GM23338 (cell line): ENCODE results near the gene C17orf107. TPM values are rescaled to one million over a fixed set of nuclear protein-coding genes. Genes with fewer than 3 reads are reported as not detected.
A peak's percentile ranks its signal among the peaks of the same experiment; 100 is the strongest.

Experiments used
- ATAC-seq: fragments of 200-7000 bp; cut with Tn5 transposase; 3 replicates; pipeline ENCODE4 v1.9.1; 2020
- DNase-seq: peaks from one replicate; pipeline ENCODE4 v3.0.0-alpha.2; 2015; ENCODE audit warnings: low spot score
- H2AFZ ChIP-seq: fragments of 200-600 bp; sonication (generic); 2 replicates; pipeline ENCODE4 v1.8.0; 2016; ENCODE audit warnings: antibody characterized with exemption, mild to moderate bottlenecking, moderate library complexity
- H3F3A ChIP-seq: fragments of 200-600 bp; sonication (generic); replicated peaks from 2 replicates; pipeline ENCODE4 v1.8.0; 2017; ENCODE audit warnings: antibody characterized with exemption, mixed run types, low read depth
- H3K27ac ChIP-seq: fragments of 200-600 bp; sonication (generic); 2 replicates; pipeline ENCODE4 v1.6.1; 2016; ENCODE audit warnings: low read depth
- H3K27me3 ChIP-seq: fragments of 200-600 bp; sonication (generic); 2 replicates; pipeline ENCODE4 v1.8.0; 2016; ENCODE audit warnings: mild to moderate bottlenecking, mixed run types, moderate library complexity; ENCODE audit not compliant: insufficient read depth
- H3K36me3 ChIP-seq: fragments of 200-600 bp; sonication (generic); 2 replicates; pipeline ENCODE4 v1.8.0; 2016; ENCODE audit warnings: mild to moderate bottlenecking; ENCODE audit not compliant: insufficient read depth
- H3K4me1 ChIP-seq: fragments of 200-600 bp; sonication (generic); 2 replicates; pipeline ENCODE4 v1.8.0; 2016; ENCODE audit warnings: mild to moderate bottlenecking, moderate library complexity; ENCODE audit not compliant: insufficient read depth
- H3K4me2 ChIP-seq: fragments of 200-600 bp; sonication (generic); 2 replicates; pipeline ENCODE4 v1.7.1; 2017; ENCODE audit warnings: mixed run types
- H3K4me3 ChIP-seq: fragments of 200-600 bp; sonication (generic); 2 replicates; pipeline ENCODE4 v1.6.1; 2016; ENCODE audit warnings: mixed run types
- H3K79me2 ChIP-seq: fragments of 200-600 bp; sonication (generic); replicated peaks from 2 replicates; pipeline ENCODE4 v1.8.0; 2017; ENCODE audit warnings: mild to moderate bottlenecking; ENCODE audit not compliant: insufficient read depth
- H3K9me2 ChIP-seq: fragments of 200-600 bp; sonication (generic); 2 replicates; pipeline ENCODE4 v1.8.0; 2017; ENCODE audit not compliant: insufficient read depth
- H4K20me1 ChIP-seq: fragments of 200-600 bp; sonication (generic); replicated peaks from 2 replicates; pipeline ENCODE4 v1.8.0; 2017; ENCODE audit warnings: mild to moderate bottlenecking; ENCODE audit not compliant: insufficient read depth
- H3K27ac Mint-ChIP-seq: 2 replicates; pipeline ENCODE4 v1.8.0; 2020; ENCODE audit warnings: inconsistent platforms, mild to moderate bottlenecking, moderate library complexity, mixed read lengths
- H3K27me3 Mint-ChIP-seq: 3 replicates; pipeline ENCODE4 v1.8.0; 2022; ENCODE audit warnings: low read depth, mild to moderate bottlenecking, moderate library complexity, mixed read lengths, inconsistent platforms; ENCODE audit not compliant: insufficient read depth, poor library complexity
- H3K36me3 Mint-ChIP-seq: 3 replicates; pipeline ENCODE4 v1.8.0; 2021; ENCODE audit warnings: low read depth, mild to moderate bottlenecking, inconsistent platforms, moderate library complexity, mixed read lengths
- H3K4me1 Mint-ChIP-seq: 3 replicates; pipeline ENCODE4 v1.8.0; 2020; ENCODE audit warnings: mild to moderate bottlenecking, inconsistent platforms, mixed read lengths
- H3K4me3 Mint-ChIP-seq: 3 replicates; pipeline ENCODE4 v1.8.0; 2021; ENCODE audit warnings: moderate library complexity, mild to moderate bottlenecking, inconsistent platforms, mixed read lengths
- H3K9me3 Mint-ChIP-seq: 3 replicates; pipeline ENCODE4 v1.8.0; 2020; ENCODE audit warnings: moderate library complexity, mild to moderate bottlenecking, inconsistent platforms, mixed read lengths
- CTCF ChIP-seq, 2 experiments: fragments of 200-600 bp in 1 of 2; sonication (generic) in 1 of 2; conservative IDR thresholded peaks; 2 replicates each; pipeline versions ENCODE4 v1.5.1 to v1.6.1; 2016 to 2017; ENCODE audit warnings: antibody characterized with exemption in 2 of 2, low read depth in 2 of 2, mild to moderate bottlenecking in 2 of 2, moderate library complexity in 1 of 2
- EZH2phosphoT487 ChIP-seq: fragments of 200-600 bp; sonication (generic); IDR thresholded peaks from one replicate; pipeline ENCODE4 v1.8.1; 2018; ENCODE audit warnings: antibody characterized with exemption; ENCODE audit not compliant: unreplicated experiment
- NANOG ChIP-seq: IDR thresholded peaks from 2 replicates; pipeline ENCODE4 v1.6.1; 2016; ENCODE audit warnings: antibody characterized with exemption, borderline replicate concordance
- POLR2AphosphoS5 ChIP-seq: IDR thresholded peaks from 2 replicates; pipeline ENCODE4 v1.6.1; 2016; ENCODE audit warnings: antibody characterized with exemption, low read depth
- ZNF114 ChIP-seq: fragments of 250-450 bp; sonication (Bioruptor Pico); IDR thresholded peaks from 2 replicates; pipeline ENCODE4 v1.5.0; 2020; ENCODE audit warnings: mild to moderate bottlenecking, moderate library complexity
- polyA plus RNA-seq: library from polyadenylated mRNA; unstranded; fragments of >200 nt; fragmentation: Nextera tagmentation; extraction: Ambion mirVana; gene quantifications from 2 replicates; pipeline ENCODE4 v1.2.1, GENCODE V29; 2016
- total RNA-seq: library from RNA; depleted of rRNA; stranded (reverse); fragments of >200 nt; shearing (Covaris generic); gene quantifications from 2 replicates; pipeline ENCODE4 v1.2.3, GENCODE V29; 2014
- TF ChIP-seq, protein P1 (sequence below): IDR thresholded peaks from 2 replicates; pipeline ENCODE4 v1.6.1; 2016; ENCODE audit warnings: antibody characterized with exemption

The C17orf107 gene
- total and polyA plus RNA-seq, 2 experiments from 2014 or later = 1.9 to 5.9 TPM

DNA sequence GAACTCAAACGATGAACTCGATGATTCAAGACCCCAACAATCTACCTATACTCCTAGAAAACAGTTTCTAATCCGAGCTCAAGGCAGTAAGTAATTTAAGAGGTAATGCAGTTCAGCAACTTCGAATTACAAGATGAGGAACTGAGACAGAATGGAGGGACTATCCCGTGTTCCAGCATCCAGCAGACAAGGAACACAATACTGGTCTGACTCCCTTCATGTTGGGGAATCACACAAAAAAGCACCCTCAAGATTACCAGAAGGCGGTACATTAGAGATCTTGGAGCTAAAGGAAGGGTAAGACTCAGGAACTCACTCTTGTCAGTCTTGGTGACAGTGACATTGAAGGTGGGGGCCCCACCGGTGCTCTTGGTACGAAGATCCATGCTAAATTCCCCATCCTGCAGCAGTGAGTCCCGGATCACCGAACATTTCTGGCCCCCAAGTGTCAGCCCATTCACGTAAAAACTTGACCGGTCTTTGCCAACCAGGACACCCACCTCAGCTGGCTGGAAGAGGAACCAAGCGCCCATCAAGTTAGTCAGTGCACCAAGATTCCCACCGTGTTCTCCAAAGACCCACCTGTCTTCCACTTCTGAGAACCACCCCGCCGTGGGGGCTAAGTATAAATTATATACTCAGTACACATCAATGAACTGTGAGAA lies 47.1 kb downstream of the C17orf107 start:
- peaks cover 42% of the 10 kb centered on the region for H3K4me1 Mint-ChIP-seq
- H3K79me2 ChIP-seq = peaks cover 49% of the 10 kb centered on the region

DNA sequence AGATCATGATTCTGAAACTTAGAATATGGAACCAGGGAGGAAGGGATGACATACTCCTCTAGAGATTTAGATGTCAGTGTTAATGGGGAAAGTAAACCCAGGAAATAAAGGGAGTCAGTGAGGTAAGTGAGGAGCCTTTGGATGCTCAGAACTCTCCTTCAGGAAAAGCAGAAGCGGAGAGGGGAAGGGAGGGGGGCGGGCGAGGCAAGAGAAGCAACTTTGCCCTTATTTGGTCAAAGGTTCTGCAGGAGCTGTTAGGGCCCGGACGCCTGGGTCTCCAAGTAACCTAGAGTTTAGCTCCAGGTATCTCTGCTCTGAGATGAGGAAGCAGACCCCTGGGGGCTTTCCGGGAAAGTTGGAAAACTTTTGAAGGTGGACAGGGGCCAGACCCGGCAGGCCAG lies 47.7 kb downstream of the C17orf107 start:
- no peaks in the 10 kb centered on the region for H3K9me2 ChIP-seq
- TF ChIP-seq NANOG (no peak), EZH2phosphoT487 (no peak), CTCF (conservative IDR thresholded peaks at IDR 0.05; ENCODE audit: low read depth in 2 of 2) (no peak)
- TF ChIP-seq, protein P1, sequence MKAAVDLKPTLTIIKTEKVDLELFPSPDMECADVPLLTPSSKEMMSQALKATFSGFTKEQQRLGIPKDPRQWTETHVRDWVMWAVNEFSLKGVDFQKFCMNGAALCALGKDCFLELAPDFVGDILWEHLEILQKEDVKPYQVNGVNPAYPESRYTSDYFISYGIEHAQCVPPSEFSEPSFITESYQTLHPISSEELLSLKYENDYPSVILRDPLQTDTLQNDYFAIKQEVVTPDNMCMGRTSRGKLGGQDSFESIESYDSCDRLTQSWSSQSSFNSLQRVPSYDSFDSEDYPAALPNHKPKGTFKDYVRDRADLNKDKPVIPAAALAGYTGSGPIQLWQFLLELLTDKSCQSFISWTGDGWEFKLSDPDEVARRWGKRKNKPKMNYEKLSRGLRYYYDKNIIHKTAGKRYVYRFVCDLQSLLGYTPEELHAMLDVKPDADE = no peak
- peaks cover 22% of the 10 kb centered on the region for H4K20me1 ChIP-seq
- H3K27me3 Mint-ChIP-seq = peaks cover 37% of the 10 kb centered on the region
- H3K4me1 ChIP-seq = peaks cover 41% of the 10 kb centered on the region
- H3K4me3 Mint-ChIP-seq = peak overlapping the region; percentile 92
- H3K79me2 ChIP-seq = peaks cover 44% of the 10 kb centered on the region
- H3K27ac ChIP-seq = peak overlapping the region; percentile 100
- no peak overlapping the region for H2AFZ ChIP-seq
- ATAC-seq (no peak), DNase-seq (no peak)
- peaks cover 56% of the 10 kb centered on the region for H3K36me3 Mint-ChIP-seq
- H3K27me3 ChIP-seq = no peaks in the 10 kb centered on the region
- peaks cover 21% of the 10 kb centered on the region for H3K36me3 ChIP-seq
- H3K4me1 Mint-ChIP-seq = peaks cover 42% of the 10 kb centered on the region
- peak overlapping the region; percentile 96 for H3K4me3 ChIP-seq
- H3K9me3 Mint-ChIP-seq = no peaks in the 10 kb centered on the region; the same call in 2 of the 3 replicates
- H3K4me2 ChIP-seq = peak overlapping the region; percentile 96
- peak overlapping the region; percentile 80 for H3K27ac Mint-ChIP-seq
- peaks cover 47% of the 10 kb centered on the region for H3F3A ChIP-seq

More for the DNA sequence above, 47.1 kb downstream of the C17orf107 start:
- no peak for DNase-seq
- Histone ChIP-seq H3F3A (peaks cover 50% of the 10 kb centered on the region), H3K27ac (peak overlapping the region; percentile 100), H3K4me2 (peak overlapping the region; percentile 96), H3K4me1 (peaks cover 39% of the 10 kb centered on the region), H3K27me3 (no peaks in the 10 kb centered on the region), H3K9me2 (no peaks in the 10 kb centered on the region), H3K4me3 (peak overlapping the region; percentile 96), H3K36me3 (peaks cover 21% of the 10 kb centered on the region), H2AFZ (no peak overlapping the region), H4K20me1 (peaks cover 28% of the 10 kb centered on the region)
- no peak for ATAC-seq
- H3K27ac Mint-ChIP-seq = peak overlapping the region; percentile 80
- H3K36me3 Mint-ChIP-seq = peaks cover 62% of the 10 kb centered on the region
- H3K4me3 Mint-ChIP-seq = peak overlapping the region; percentile 92
- H3K9me3 Mint-ChIP-seq = no peaks in the 10 kb centered on the region; the same call in 2 of the 3 replicates
- TF ChIP-seq ZNF114 (CRISPR knock-in tag) (no peak), POLR2AphosphoS5 (peak; percentile 7; the same call in 1 of the 2 replicates)
- peaks cover 34% of the 10 kb centered on the region for H3K27me3 Mint-ChIP-seq
